GM12865 (cell line): ENCODE results near the gene PPRC1.

Experiments used
- DNase-seq: peaks from one replicate; pipeline ENCODE4 v3.0.0; 2010; ENCODE audit warnings: low read depth
- H3K4me3 ChIP-seq: 2 replicates; pipeline ENCODE4 v1.5.1; 2011; ENCODE audit warnings: mild to moderate bottlenecking, low read depth, low read length, control low read depth
- CTCF ChIP-seq: IDR thresholded peaks from 2 replicates; pipeline ENCODE4 v1.5.1; 2011; ENCODE audit warnings: low read length, control low read depth, low read depth, inconsistent platforms; ENCODE audit not compliant: insufficient read depth; ENCODE audit errors: missing control alignments

Gene PPRC1

GRCh38 chr10:102157224-102157623, 24.4 kb downstream of the PPRC1 start:
- TF ChIP-seq CTCF, result no peak

GRCh38 chr10:102159051-102159597, 26.3 kb downstream of the PPRC1 start:
- DNase-seq, result no peak
- no peak for TF ChIP-seq CTCF
- no peak overlapping the region for H3K4me3 ChIP-seq

More at GRCh38 chr10:102157224-102157623, 24.4 kb downstream of the PPRC1 start:
- H3K4me3 ChIP-seq, result no peak overlapping the region
- DNase-seq, result no peak

- no peak for DNase-seq
- H3K4me3 ChIP-seq, result no peak overlapping the region
- TF ChIP-seq CTCF, result no peak
These were observed 27.0 kb downstream of the PPRC1 start for GRCh38 chr10:102159831-102160230.

GRCh38 chr10:102163342-102163989, 30.6 kb downstream of the PPRC1 start:
- DNase-seq, result no peak
- H3K4me3 ChIP-seq, result no peak overlapping the region
- no peak for TF ChIP-seq CTCF

- no peak for TF ChIP-seq CTCF
- H3K4me3 ChIP-seq, result no peak overlapping the region
- no peak for DNase-seq
These were observed 35.0 kb downstream of the PPRC1 start for GRCh38 chr10:102167861-102168260.

GRCh38 chr10:102170602-102171001, 37.8 kb downstream of the PPRC1 start:
- no peak overlapping the region for H3K4me3 ChIP-seq
- DNase-seq, result no peak
- no peak for TF ChIP-seq CTCF

GRCh38 chr10:102172288-102172687, 39.4 kb downstream of the PPRC1 start:
- H3K4me3 ChIP-seq, result no peak overlapping the region
- DNase-seq, result no peak
- TF ChIP-seq CTCF, result no peak
